Adrenal gland (tissue), 5 donors: ENCODE measurements around the gene OR2T34.
"Not testable (repeated sequence)": the region's sequence is repeated elsewhere in the genome, so short reads cannot be mapped to it uniquely, and the experiment has no call there.

Experiments
- POLR2A ChIP-seq, 2 donors: fragments of 450-650 bp; IDR thresholded peaks; one replicate each; pipeline ENCODE4 v1.6.1; 2017; ENCODE audit warnings: antibody characterized with exemption in 2 of 2, mild to moderate bottlenecking in 2 of 2, moderate library complexity in 1 of 2
- TF ChIP-seq, protein P1 (sequence below), 6 experiments: fragments of 450-650 bp in 4 of 6; fragments of 200-600 bp in 2 of 6; sonication (generic) in 1 of 6; IDR thresholded peaks; 1 replicate in 5 of 6; 2 replicates in 1 of 6; pipeline versions ENCODE4 v1.5.1 to v1.8.0; 2016 to 2021; ENCODE audit warnings: antibody characterized with exemption in 6 of 6, mild to moderate bottlenecking in 2 of 6, moderate library complexity in 1 of 6
- donor health status: DM: no; HTN: no; CAD: no.

- TF ChIP-seq, protein P1, sequence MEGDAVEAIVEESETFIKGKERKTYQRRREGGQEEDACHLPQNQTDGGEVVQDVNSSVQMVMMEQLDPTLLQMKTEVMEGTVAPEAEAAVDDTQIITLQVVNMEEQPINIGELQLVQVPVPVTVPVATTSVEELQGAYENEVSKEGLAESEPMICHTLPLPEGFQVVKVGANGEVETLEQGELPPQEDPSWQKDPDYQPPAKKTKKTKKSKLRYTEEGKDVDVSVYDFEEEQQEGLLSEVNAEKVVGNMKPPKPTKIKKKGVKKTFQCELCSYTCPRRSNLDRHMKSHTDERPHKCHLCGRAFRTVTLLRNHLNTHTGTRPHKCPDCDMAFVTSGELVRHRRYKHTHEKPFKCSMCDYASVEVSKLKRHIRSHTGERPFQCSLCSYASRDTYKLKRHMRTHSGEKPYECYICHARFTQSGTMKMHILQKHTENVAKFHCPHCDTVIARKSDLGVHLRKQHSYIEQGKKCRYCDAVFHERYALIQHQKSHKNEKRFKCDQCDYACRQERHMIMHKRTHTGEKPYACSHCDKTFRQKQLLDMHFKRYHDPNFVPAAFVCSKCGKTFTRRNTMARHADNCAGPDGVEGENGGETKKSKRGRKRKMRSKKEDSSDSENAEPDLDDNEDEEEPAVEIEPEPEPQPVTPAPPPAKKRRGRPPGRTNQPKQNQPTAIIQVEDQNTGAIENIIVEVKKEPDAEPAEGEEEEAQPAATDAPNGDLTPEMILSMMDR (IDR thresholded peaks at IDR 0.05), result not testable (repeated sequence)
- TF ChIP-seq POLR2A (IDR thresholded peaks at IDR 0.05), result not testable (repeated sequence)
Measured at GRCh38 chr1:248537449-248537848, 37.1 kb downstream of the OR2T34 start.
